Epithelial cell of esophagus (primary cell): ENCODE results near the gene GUCY1A1.

Experiments
- DNase-seq: peaks from one replicate; pipeline ENCODE4 v3.0.0; 2010; ENCODE audit warnings: low read depth
- H3K4me3 ChIP-seq: 2 replicates; pipeline ENCODE4 v1.5.1; 2011; ENCODE audit warnings: mild to moderate bottlenecking, low read length, control low read depth
- TF ChIP-seq, protein P1 (sequence below): IDR thresholded peaks from 2 replicates; pipeline ENCODE4 v1.5.1; 2011; ENCODE audit warnings: low read depth, mild to moderate bottlenecking, low read length, control low read depth, inconsistent platforms; ENCODE audit not compliant: insufficient read depth; ENCODE audit errors: missing control alignments

GUCY1A1 gene

DNA sequence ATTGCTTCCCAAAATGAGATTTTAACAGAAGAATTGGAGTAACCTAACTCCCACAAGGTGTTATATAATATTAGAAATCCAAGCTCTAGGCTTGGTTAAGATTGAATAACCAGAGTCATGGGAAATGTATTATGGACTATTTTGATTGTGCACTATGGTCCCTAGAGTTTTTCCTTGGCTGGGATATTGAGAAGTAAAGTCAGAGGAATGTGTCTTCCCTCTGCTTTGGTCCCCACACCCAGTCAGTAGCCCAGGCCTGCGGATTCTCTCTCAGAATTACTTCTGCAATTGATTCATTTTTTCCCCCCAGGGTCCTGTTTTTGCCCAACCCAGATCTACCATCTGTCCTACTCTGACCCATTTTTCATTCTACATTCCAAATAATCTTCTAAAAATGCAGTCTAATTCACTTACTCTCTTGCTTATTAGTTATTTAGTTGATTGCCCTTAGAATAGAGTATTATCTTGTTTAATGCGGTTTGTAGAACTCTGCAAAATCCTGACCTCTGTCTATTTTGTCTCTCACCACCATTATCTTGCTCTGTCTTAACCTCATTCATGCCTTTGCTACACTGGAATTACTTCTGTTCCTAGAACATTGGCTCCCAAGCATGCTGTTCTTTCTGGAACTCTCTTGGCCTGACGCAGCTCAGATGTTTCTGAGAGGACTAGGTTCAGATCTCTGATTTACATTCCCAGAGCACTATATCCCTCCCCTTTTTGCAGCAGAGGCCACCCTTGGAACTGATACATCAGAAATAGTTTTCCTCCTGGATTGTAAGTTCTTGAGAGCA, 23.6 kb downstream of the GUCY1A1 start:
- no peak for DNase-seq
- TF ChIP-seq, protein P1, sequence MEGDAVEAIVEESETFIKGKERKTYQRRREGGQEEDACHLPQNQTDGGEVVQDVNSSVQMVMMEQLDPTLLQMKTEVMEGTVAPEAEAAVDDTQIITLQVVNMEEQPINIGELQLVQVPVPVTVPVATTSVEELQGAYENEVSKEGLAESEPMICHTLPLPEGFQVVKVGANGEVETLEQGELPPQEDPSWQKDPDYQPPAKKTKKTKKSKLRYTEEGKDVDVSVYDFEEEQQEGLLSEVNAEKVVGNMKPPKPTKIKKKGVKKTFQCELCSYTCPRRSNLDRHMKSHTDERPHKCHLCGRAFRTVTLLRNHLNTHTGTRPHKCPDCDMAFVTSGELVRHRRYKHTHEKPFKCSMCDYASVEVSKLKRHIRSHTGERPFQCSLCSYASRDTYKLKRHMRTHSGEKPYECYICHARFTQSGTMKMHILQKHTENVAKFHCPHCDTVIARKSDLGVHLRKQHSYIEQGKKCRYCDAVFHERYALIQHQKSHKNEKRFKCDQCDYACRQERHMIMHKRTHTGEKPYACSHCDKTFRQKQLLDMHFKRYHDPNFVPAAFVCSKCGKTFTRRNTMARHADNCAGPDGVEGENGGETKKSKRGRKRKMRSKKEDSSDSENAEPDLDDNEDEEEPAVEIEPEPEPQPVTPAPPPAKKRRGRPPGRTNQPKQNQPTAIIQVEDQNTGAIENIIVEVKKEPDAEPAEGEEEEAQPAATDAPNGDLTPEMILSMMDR = no peak
- no peak overlapping the region for H3K4me3 ChIP-seq

DNA sequence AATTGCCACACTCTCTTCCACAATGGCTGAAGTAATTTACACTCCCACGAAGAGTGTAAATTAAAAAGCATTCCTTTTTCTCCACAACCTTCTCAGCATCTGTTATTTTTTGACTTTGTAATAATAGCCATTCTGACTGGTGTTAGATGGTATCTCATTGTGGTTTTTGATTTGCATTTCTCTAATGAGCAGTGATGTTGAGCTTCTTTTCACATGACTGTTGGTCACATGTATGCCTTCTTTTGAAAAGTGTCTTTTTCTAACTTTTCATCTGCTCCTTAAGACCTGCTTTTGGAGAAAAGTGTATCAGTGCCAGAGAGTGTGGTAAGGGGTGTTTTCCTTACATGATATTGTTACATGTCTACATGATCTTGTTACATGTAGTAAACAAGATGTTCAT, 25.7 kb downstream of the GUCY1A1 start:
- H3K4me3 ChIP-seq = no peak overlapping the region
- TF ChIP-seq, protein P1 = no peak
- no peak for DNase-seq

DNA sequence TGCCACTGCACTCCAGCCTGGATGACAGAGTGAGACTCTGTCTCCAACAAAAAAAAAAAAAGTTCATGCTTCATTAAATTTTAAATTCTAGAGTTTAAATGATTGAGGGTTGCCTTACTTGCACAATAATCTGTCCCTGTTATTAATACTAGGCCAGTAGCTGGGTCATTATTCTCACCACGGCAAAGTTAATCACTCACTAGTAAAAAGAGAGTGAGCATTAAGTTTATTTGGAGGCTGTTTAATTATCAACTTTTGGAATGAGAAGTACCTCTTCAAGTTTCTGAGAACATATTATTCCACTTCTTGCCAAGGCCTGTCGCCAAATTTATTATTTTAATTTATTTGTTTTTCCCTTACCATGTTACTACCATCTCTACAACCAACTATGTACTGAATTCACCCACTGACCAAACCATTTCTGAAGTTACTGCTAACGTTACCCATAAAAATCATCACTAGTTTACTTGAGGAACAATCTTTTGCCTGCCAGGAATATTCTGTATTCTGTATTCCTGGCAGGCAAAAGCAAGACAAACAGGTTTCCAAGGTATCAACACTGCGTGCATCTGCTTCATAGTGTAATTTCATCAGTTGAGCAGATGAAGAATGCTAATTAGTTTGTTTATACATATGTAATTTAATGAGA, 26.5 kb downstream of the GUCY1A1 start:
- DNase-seq = peak; percentile 18
- TF ChIP-seq, protein P1 = no peak
- no peak overlapping the region for H3K4me3 ChIP-seq

DNA sequence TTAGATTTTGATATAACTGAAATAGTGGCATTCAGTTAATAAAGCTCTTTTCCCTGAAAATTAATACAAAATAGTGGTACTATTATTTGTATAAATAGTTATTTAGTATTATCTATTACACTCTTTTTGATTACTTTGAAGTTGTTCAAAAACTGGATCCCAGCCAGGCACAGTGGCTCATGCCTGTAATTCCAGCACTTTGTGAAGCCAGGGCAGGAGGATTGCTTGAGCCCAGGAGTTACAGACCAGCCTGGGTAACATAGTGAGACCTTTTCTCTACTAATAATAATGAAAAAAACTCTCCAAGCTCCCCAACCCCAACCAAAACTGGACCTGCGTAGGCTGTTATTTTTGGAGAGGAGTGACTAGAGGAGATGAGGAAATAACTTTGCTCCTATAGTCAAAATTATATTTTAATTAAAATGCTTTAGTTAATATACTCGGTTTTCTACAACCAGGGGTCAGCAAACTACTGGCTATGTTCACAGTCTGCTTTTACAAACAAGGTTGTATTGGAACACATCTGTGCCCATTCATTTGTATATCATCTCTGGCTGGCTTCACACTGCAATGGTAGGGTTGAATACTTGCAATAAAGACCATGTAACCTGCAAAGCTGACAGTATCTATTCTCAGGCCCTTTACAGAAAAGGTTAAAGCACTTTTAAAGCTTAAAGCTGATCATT, 27.6 kb downstream of the GUCY1A1 start:
- DNase-seq = no peak
- TF ChIP-seq, protein P1 = no peak
- no peak overlapping the region for H3K4me3 ChIP-seq

DNA sequence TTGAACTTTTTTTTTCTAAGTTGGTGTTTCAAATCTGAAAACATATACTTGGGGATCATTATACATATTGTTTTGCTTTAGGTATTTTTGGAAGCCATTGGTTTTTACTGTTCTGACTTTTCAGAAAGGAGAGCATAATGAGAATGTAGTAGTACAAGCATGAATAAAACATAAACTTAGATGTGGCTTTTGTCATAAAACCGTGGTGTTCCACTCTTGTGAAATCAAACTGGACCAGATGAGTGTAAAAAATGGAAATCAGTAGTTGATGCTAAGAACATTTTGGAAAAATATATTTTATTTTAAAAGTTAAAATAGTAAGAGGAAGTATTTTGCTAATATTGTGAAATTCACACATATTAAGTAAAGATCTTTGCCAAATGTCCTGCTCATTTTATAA, 29.6 kb downstream of the GUCY1A1 start:
- TF ChIP-seq, protein P1 = no peak
- H3K4me3 ChIP-seq = no peak overlapping the region
- DNase-seq = no peak

DNA sequence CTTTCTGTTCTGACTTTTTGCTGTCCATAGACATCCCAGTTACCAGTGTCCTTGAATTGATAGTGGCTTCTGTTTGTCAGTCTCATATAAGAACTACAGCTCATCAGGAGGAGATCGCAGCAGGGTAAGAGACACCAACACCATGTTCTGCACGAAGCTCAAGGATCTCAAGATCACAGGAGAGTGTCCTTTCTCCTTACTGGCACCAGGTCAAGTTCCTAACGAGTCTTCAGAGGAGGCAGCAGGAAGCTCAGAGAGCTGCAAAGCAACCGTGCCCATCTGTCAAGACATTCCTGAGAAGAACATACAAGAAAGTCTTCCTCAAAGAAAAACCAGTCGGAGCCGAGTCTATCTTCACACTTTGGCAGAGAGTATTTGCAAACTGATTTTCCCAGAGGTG, 30.1 kb downstream of the GUCY1A1 start:
- TF ChIP-seq, protein P1 = no peak
- no peak for DNase-seq
- H3K4me3 ChIP-seq = no peak overlapping the region
